Nephron progenitor cell (in vitro differentiated cells): Measurements from ENCODE around the gene ESRRB.

Experiments used
- DNase-seq: peaks from one replicate; pipeline ENCODE4 v3.0.0; 2021
- H3K27ac Mint-ChIP-seq: 2 replicates; pipeline ENCODE4 v1.8.0; 2021; ENCODE audit warnings: mild to moderate bottlenecking, moderate library complexity, mixed read lengths
- H3K27me3 Mint-ChIP-seq: 2 replicates; pipeline ENCODE4 v1.8.0; 2021; ENCODE audit warnings: mild to moderate bottlenecking, low read depth, mixed read lengths; ENCODE audit not compliant: poor library complexity
- H3K36me3 Mint-ChIP-seq: 2 replicates; pipeline ENCODE4 v1.8.0; 2021; ENCODE audit warnings: low read depth, mixed read lengths
- H3K4me1 Mint-ChIP-seq: 2 replicates; pipeline ENCODE4 v1.8.0; 2021; ENCODE audit warnings: mixed read lengths
- H3K4me3 Mint-ChIP-seq: 2 replicates; pipeline ENCODE4 v1.8.0; 2021; ENCODE audit warnings: mild to moderate bottlenecking, moderate library complexity, mixed read lengths
- H3K9me3 Mint-ChIP-seq: 2 replicates; pipeline ENCODE4 v1.8.0; 2021; ENCODE audit warnings: mild to moderate bottlenecking, moderate library complexity, mixed read lengths
- CTCF ChIP-seq: fragments of 200-600 bp; sonication (generic); IDR thresholded peaks from 2 replicates; pipeline ENCODE4 v1.5.0; 2021; ENCODE audit warnings: antibody characterized with exemption

The ESRRB gene

DNA sequence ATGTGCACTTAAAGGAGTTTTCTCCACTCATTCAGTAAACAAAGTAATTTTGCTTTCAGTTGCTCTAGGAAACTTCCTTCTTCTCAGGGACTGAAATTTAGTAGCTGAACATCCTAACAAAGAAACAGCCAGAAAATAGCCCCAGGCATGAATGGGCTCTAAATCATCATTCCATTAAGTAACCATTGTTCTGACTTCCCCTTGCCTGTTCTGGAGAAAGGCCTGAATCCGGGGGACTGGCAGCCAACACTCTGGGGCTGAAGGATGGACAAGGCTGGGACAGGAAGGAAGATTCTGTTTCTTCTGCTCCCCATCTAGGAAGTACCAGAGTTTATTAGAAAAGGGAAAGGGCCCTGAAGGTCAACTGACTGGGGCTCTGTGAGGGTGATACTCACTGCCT is 104.5 kb downstream of the ESRRB start:
- Mint-ChIP-seq H3K36me3 (no peaks in the 10 kb centered on the region), H3K27me3 (peaks cover 77% of the 10 kb centered on the region), H3K4me1 (peaks cover 30% of the 10 kb centered on the region), H3K27ac (no peak overlapping the region), H3K9me3 (no peaks in the 10 kb centered on the region), H3K4me3 (no peak overlapping the region)
- no peak for DNase-seq
- TF ChIP-seq CTCF: no peak

DNA sequence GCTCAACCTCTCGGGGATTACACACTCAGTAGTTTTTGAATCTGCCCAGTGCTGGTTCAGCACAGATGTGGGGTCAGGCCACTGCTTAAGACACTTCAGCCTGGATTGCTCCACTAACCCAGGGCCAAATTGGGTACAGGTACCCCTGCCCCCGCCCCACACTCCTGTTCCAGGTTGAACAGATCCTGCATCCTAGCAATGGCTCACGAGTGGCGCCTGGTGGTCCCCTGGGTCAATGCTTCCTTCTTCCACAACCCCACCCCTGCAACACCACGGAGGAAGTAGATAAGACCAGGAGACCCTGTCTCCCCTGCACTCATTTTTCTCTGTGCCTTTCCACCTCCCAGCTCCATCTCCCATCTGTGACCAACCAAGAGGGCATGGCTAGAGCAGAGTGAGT is 108.4 kb downstream of the ESRRB start:
- no peak for TF ChIP-seq CTCF
- H3K36me3 Mint-ChIP-seq: no peaks in the 10 kb centered on the region
- H3K4me1 Mint-ChIP-seq: peaks cover 63% of the 10 kb centered on the region

DNA sequence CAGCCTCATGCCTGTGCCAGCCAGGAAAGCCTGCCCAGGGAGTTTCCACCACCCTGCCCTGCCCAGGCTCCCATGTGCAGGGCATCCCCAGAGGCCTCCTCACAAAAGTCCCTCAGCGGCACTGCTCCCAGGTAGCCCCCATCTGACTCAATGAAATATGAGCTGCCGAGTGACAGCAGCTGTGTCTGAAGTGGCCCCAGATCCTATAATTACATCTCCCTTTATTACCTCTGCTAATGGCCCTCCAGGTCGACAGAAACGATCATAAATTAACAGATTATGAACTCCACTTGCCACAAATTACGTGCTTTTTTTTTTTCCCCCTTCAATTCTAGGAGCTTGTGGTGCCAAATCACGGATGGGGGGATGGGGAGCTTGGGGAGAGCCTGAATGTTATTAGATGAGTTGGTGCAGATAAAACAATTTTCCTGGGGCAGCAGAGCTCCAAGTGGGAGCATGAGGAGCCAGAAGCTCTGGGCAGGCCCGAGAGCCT is 110.4 kb downstream of the ESRRB start:
- Mint-ChIP-seq H3K4me3 (peak overlapping the region; percentile 43), H3K4me1 (peaks cover 64% of the 10 kb centered on the region), H3K36me3 (no peaks in the 10 kb centered on the region), H3K27ac (peak overlapping the region; percentile 15), H3K9me3 (no peaks in the 10 kb centered on the region), H3K27me3 (peaks cover 64% of the 10 kb centered on the region)
- DNase-seq: peak; percentile 31
- no peak for TF ChIP-seq CTCF

More for the DNA sequence above, 108.4 kb downstream of the ESRRB start:
- H3K27ac Mint-ChIP-seq: no peak overlapping the region
- DNase-seq: no peak
- no peaks in the 10 kb centered on the region for H3K9me3 Mint-ChIP-seq
- no peak overlapping the region for H3K4me3 Mint-ChIP-seq
- peaks cover 75% of the 10 kb centered on the region for H3K27me3 Mint-ChIP-seq

DNA sequence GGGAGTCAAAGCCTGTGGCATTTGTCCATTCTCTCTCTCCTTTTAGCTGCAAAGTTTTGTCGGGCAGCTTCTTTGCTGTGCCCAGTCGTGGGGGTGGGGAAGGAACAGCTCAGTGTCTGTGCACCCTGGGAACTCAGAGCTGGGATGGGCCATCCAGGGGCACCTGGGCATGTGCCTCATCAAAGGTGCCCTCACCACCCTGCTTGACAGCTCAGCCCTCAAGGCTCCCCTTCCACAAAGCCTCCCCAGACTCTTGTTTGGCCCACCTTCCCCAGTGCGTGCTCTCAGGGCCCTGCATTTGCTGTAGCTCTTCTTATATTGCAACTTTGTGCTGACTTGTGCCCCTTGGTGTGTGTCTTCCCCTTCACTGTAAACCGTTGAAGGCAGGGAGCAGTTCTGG is 112.6 kb downstream of the ESRRB start:
- TF ChIP-seq CTCF: no peak
- Mint-ChIP-seq H3K27ac (no peak overlapping the region), H3K36me3 (no peaks in the 10 kb centered on the region), H3K4me3 (no peak overlapping the region), H3K9me3 (no peaks in the 10 kb centered on the region), H3K27me3 (peaks cover 51% of the 10 kb centered on the region), H3K4me1 (peaks cover 61% of the 10 kb centered on the region)
- no peak for DNase-seq

GRCh38 chr14:76489667-76490066 is 113.7 kb downstream of the ESRRB start:
- H3K9me3 Mint-ChIP-seq: no peaks in the 10 kb centered on the region
- H3K27ac Mint-ChIP-seq: no peak overlapping the region
- peaks cover 61% of the 10 kb centered on the region for H3K4me1 Mint-ChIP-seq
- TF ChIP-seq CTCF: no peak
- no peaks in the 10 kb centered on the region for H3K36me3 Mint-ChIP-seq
- DNase-seq: no peak
- no peak overlapping the region for H3K4me3 Mint-ChIP-seq
- peaks cover 48% of the 10 kb centered on the region for H3K27me3 Mint-ChIP-seq

- Mint-ChIP-seq H3K4me3 (no peak overlapping the region), H3K27ac (no peak overlapping the region), H3K9me3 (no peaks in the 10 kb centered on the region), H3K4me1 (peaks cover 61% of the 10 kb centered on the region), H3K27me3 (peaks cover 46% of the 10 kb centered on the region), H3K36me3 (no peaks in the 10 kb centered on the region)
- DNase-seq: no peak
- no peak for TF ChIP-seq CTCF
Measured at GRCh38 chr14:76490111-76490510, 114.2 kb downstream of the ESRRB start.
